Measurements from ENCODE around the gene CEBPZ. TPM values are rescaled to one million over a fixed set of nuclear protein-coding genes. Genes with fewer than 3 reads are reported as not detected.

Gene CEBPZ
- total RNA-seq, 2 donors from 2014 or later = 17.3 to 38.2 TPM

GRCh38 chr2:37171624-37171950 lies 59.8 kb downstream of the CEBPZ start:
- TF ChIP-seq CTCF (IDR thresholded peaks at IDR 0.05) = no peak
- H3K4me3 ChIP-seq = no peak overlapping the region
- H3K4me1 ChIP-seq (ENCODE audit: control insufficient read depth in 1 of 2, low read depth in 2 of 2) = no peaks in the 10 kb centered on the region
- no peaks in the 10 kb centered on the region for H3K27me3 ChIP-seq (replicated peaks; ENCODE audit: insufficient read depth)
- no peak overlapping the region for H3K27ac ChIP-seq
- H3K36me3 ChIP-seq = no peaks in the 10 kb centered on the region
- no peaks in the 10 kb centered on the region for H3K9me3 ChIP-seq
- no peak for ATAC-seq (ENCODE audit: insufficient number of reproducible peaks, low FRiP score, low read depth)
- no peak for DNase-seq (ENCODE audit: low spot score)

DNA sequence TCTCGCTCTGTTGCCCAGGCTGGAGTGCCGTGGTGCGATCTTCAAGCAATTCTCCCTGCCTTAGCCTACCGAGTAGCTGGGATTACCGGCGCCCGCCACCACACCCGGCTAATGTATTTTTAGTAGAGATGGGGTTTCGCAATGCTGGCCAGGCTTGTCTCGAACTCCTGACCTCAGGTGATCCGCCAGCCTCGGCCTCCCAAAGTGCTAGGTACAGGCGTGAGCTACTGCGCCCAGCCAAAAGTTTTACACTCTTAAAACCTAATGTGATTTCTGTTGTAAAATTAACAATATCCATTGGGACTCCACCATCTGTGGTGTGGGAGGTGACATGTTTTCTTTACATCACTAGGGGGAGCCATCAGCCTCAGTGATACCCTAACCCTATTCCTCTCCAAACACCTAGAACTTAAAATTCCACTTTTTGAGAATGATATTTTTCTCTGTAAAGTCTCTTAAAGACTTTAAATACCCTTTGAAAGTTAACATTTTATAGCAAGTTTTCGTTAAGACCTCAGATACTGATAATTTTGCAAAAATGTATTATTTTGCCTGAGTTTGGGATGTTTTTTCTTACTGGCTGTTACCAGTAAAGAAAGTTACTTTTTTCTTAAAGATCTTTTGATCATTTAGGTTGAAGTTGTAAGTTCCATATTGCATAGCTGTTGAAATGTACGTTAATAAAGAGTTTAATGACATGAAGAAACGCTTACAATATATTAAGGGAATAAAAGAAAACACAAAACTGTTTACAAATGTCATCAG lies 63.0 kb downstream of the CEBPZ start:
- Histone ChIP-seq H3K9me3 (peaks cover 8% of the 10 kb centered on the region), H3K36me3 (no peaks in the 10 kb centered on the region), H3K4me1 (ENCODE audit: control insufficient read depth in 1 of 2, low read depth in 2 of 2) (no peaks in the 10 kb centered on the region), H3K27ac (no peak overlapping the region), H3K4me3 (no peak overlapping the region), H3K27me3 (replicated peaks; ENCODE audit: insufficient read depth) (no peaks in the 10 kb centered on the region)
- peak; percentile 47 for TF ChIP-seq CTCF (IDR thresholded peaks at IDR 0.05)
- ATAC-seq (ENCODE audit: insufficient number of reproducible peaks, low FRiP score, low read depth) (no peak), DNase-seq (ENCODE audit: low spot score) (no peak)

DNA sequence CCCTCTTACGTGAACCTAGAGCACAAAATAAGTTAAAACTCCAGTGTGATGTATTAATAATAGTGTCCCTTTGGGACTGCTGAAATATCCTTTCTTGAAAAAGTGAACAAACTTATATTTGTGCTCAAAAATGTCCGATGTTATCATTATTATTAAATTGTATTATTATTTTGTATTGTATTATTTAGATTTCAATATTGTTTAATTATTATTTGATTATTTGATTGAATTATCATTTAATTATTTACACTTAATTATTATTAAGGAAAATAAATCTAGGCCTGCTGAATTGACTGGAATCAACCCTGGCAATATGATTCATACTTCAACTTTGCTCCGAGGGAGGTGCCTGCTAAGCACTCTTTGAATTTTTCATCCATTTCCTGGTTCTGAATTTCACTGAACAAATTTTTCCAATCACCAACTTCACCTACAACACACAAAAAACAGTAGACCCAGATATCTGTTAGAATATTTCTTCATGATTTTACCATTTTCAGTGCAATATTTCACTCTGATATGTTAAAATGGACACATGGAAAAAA lies 63.7 kb downstream of the CEBPZ start:
- ATAC-seq (ENCODE audit: insufficient number of reproducible peaks, low FRiP score, low read depth) (no peak), DNase-seq (ENCODE audit: low spot score) (no peak)
- no peaks in the 10 kb centered on the region for H3K27me3 ChIP-seq (replicated peaks; ENCODE audit: insufficient read depth)
- H3K9me3 ChIP-seq = peaks cover 8% of the 10 kb centered on the region
- no peak overlapping the region for H3K27ac ChIP-seq
- no peaks in the 10 kb centered on the region for H3K4me1 ChIP-seq (ENCODE audit: control insufficient read depth in 1 of 2, low read depth in 2 of 2)
- H3K4me3 ChIP-seq = no peak overlapping the region
- no peak for TF ChIP-seq CTCF (IDR thresholded peaks at IDR 0.05)
- H3K36me3 ChIP-seq = no peaks in the 10 kb centered on the region

- H3K4me1 ChIP-seq (ENCODE audit: control insufficient read depth in 1 of 2, low read depth in 2 of 2) = no peaks in the 10 kb centered on the region
- H3K27ac ChIP-seq = no peak overlapping the region
- no peak for TF ChIP-seq CTCF (IDR thresholded peaks at IDR 0.05)
- H3K27me3 ChIP-seq (replicated peaks; ENCODE audit: insufficient read depth) = no peaks in the 10 kb centered on the region
- DNase-seq (ENCODE audit: low spot score) = no peak
- H3K4me3 ChIP-seq = no peak overlapping the region
- ATAC-seq (ENCODE audit: insufficient number of reproducible peaks, low FRiP score, low read depth) = no peak
- H3K9me3 ChIP-seq = peaks cover 8% of the 10 kb centered on the region
- no peaks in the 10 kb centered on the region for H3K36me3 ChIP-seq
Measured at GRCh38 chr2:37164757-37165156, 66.6 kb downstream of the CEBPZ start.

GRCh38 chr2:37156857-37157714 lies 74.3 kb downstream of the CEBPZ start, which contains the start of gene EIF2AK2:
Gene EIF2AK2, minus strand, starts transcription at chr2:37156980. Its CDS starts 9,174 bp downstream, at chr2:37147806.
- Histone ChIP-seq H3K27ac (peak within 1 kb of the TSS; percentile 82), H3K27me3 (replicated peaks; ENCODE audit: insufficient read depth) (no peaks in the 10 kb centered on the region), H3K4me3 (peak within 1 kb of the TSS; percentile 95), H3K9me3 (no peaks in the 10 kb centered on the region), H3K36me3 (no peaks in the 10 kb centered on the region), H3K4me1 (ENCODE audit: control insufficient read depth in 1 of 2, low read depth in 2 of 2) (peaks cover 13 to 20% of the 10 kb centered on the region in 2 donors)
- no peak for TF ChIP-seq CTCF (IDR thresholded peaks at IDR 0.05)
- DNase-seq (ENCODE audit: low spot score) = peak; percentile 56
- peak; percentile 80 for ATAC-seq (ENCODE audit: insufficient number of reproducible peaks, low FRiP score, low read depth)
